Peyer's patch (tissue), 4 donors: Measurements from ENCODE around the gene ZNF362. TPM values are rescaled to one million over a fixed set of nuclear protein-coding genes. Genes with fewer than 3 reads are reported as not detected.

Source experiments
- DNase-seq, 3 donors: peaks; one replicate each; pipeline ENCODE4 v3.0.0-alpha.2; 2017 to 2019
- H3K27ac ChIP-seq, 4 donors: fragments of 200-600 bp; sonication (generic); one replicate each; pipeline ENCODE4 v1.5.1; 2016 to 2019
- H3K27me3 ChIP-seq, 2 donors: fragments of 200-600 bp; sonication (generic); one replicate each; pipeline ENCODE4 v1.5.1; 2019
- H3K36me3 ChIP-seq, 3 donors: fragments of 200-600 bp; sonication (generic); one replicate each; pipeline ENCODE4 v1.5.1; 2016 to 2019
- H3K4me1 ChIP-seq, 4 donors: fragments of 200-600 bp; sonication (generic); one replicate each; pipeline ENCODE4 v1.5.1; 2016 to 2019
- H3K4me3 ChIP-seq, 4 donors: fragments of 200-600 bp; sonication (generic); 1 replicate in 3 of 4; 2 replicates in 1 of 4; pipeline ENCODE4 v1.5.1; 2016 to 2019; ENCODE audit warnings: mild to moderate bottlenecking in 1 of 4
- H3K9me3 ChIP-seq, 4 donors: fragments of 200-600 bp; sonication (generic); one replicate each; pipeline ENCODE4 v1.5.1; 2016 to 2019; ENCODE audit warnings: mild to moderate bottlenecking in 1 of 4
- CTCF ChIP-seq, 6 experiments: fragments of 450-650 bp in 4 of 6; fragments of 200-600 bp in 2 of 6; sonication (generic) in 1 of 6; IDR thresholded peaks; one replicate each; pipeline ENCODE4 v1.5.1; 2017 to 2019; ENCODE audit warnings: antibody characterized with exemption in 6 of 6, mild to moderate bottlenecking in 3 of 6, moderate library complexity in 1 of 6
- POLR2A ChIP-seq, 2 donors: fragments of 450-650 bp; IDR thresholded peaks; one replicate each; pipeline ENCODE4 v1.5.1; 2017; ENCODE audit warnings: antibody characterized with exemption in 2 of 2, mild to moderate bottlenecking in 2 of 2, moderate library complexity in 2 of 2
- total RNA-seq, 4 donors: library from RNA; depleted of rRNA; stranded (reverse); fragments of >200 nt; gene quantifications; one replicate each; pipeline ENCODE4 v1.1.0, GENCODE V29; 2016

The ZNF362 gene
- total RNA-seq, 4 donors from 2014 or later, result 5.9 to 28.9 (median 8.8) TPM

GRCh38 chr1:33273961-33274371, 17.7 kb downstream of the ZNF362 start:
- H3K4me3 ChIP-seq, result no peak overlapping the region
- no peak for TF ChIP-seq POLR2A (IDR thresholded peaks at IDR 0.05)
- TF ChIP-seq CTCF (IDR thresholded peaks at IDR 0.05), result no peak
- no peak for DNase-seq
- H3K36me3 ChIP-seq, result peaks cover 0 to 17% (median 0%) of the 10 kb centered on the region in 3 donors
- H3K27ac ChIP-seq, result no peak overlapping the region
- H3K9me3 ChIP-seq, result no peaks in the 10 kb centered on the region
- H3K27me3 ChIP-seq, result no peaks in the 10 kb centered on the region
- no peaks in the 10 kb centered on the region for H3K4me1 ChIP-seq

DNA sequence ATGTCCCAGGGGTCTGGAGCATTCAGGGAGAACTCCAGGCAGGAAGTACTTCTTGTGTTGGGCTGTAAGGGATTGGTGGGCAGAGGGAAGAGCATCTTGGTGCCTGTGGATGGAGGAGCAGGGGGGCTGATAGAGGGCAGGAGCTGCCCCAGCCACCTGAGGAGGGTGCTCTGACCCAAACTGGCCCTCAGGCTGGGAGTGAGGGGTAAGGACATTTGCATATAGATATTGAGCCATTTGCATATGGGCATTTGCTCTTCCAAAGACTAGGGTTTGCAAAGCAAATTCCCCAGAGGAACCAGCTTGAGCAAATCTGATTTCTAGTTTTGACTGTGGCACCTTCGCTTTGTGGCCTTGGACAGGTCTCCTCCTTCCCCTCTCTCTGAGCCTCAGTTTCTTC, 18.2 kb downstream of the ZNF362 start:
- peaks cover 0 to 17% (median 0%) of the 10 kb centered on the region in 3 donors for H3K36me3 ChIP-seq
- no peak for DNase-seq
- no peaks in the 10 kb centered on the region for H3K9me3 ChIP-seq
- no peak for TF ChIP-seq CTCF (IDR thresholded peaks at IDR 0.05)
- TF ChIP-seq POLR2A (IDR thresholded peaks at IDR 0.05), result no peak
- H3K4me1 ChIP-seq, result no peaks in the 10 kb centered on the region
- H3K27me3 ChIP-seq, result no peaks in the 10 kb centered on the region
- H3K4me3 ChIP-seq, result no peak overlapping the region
- H3K27ac ChIP-seq, result no peak overlapping the region

GRCh38 chr1:33275195-33275594, 18.9 kb downstream of the ZNF362 start:
- Histone ChIP-seq H3K9me3 (no peaks in the 10 kb centered on the region), H3K36me3 (peaks cover 0 to 22% (median 0%) of the 10 kb centered on the region in 3 donors), H3K4me3 (no peak overlapping the region), H3K27me3 (no peaks in the 10 kb centered on the region), H3K27ac (no peak overlapping the region), H3K4me1 (no peaks in the 10 kb centered on the region)
- no peak for TF ChIP-seq CTCF (IDR thresholded peaks at IDR 0.05)
- no peak for TF ChIP-seq POLR2A (IDR thresholded peaks at IDR 0.05)
- DNase-seq, result no peak

DNA sequence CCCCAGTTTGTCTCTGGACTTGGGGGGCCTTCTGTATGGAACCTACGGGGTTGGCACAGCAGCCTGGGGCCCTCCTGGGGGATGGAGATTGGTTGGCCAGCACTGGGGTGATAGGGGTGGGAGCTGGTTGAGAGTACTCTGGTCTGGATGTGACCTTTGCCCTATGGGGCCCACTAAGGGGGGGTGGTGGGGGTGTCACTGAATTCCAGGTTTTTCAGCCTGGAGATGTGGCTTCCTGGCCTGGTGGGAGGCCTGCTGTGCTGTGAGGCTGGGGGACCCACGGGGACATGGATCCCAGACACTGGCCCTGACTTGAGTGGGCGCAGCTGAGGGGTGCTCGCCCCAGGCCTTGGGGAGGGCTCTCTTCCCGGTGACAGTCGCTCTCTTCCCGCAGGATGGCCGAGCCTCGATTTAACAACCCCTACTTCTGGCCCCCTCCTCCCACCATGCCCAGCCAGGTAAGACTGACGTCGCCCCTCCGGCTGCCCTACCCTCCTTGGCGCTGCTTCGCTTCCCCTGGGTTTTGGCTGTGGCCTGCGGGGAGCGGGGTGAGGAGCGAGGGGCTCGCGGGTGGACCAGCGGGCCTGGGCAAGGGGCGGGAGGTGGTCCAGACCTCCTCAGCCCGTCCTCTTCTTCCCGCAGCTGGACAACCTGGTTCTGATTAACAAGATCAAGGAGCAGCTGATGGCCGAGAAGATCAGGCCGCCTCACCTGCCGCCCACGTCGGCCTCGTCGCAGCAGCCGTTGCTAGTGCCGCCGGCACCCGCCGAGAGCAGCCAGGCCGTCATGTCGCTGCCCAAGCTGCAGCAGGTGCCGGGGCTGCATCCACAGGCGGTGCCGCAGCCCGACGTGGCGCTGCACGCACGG, 19.6 kb downstream of the ZNF362 start:
- no peaks in the 10 kb centered on the region for H3K27me3 ChIP-seq
- TF ChIP-seq POLR2A (IDR thresholded peaks at IDR 0.05) (no peak), CTCF (IDR thresholded peaks at IDR 0.05) (no peak)
- no peak overlapping the region for H3K4me3 ChIP-seq
- peaks cover 0 to 29% (median 0%) of the 10 kb centered on the region in 3 donors for H3K36me3 ChIP-seq
- H3K9me3 ChIP-seq, result no peaks in the 10 kb centered on the region
- no peaks in the 10 kb centered on the region for H3K4me1 ChIP-seq
- no peak for DNase-seq
- no peak overlapping the region for H3K27ac ChIP-seq

DNA sequence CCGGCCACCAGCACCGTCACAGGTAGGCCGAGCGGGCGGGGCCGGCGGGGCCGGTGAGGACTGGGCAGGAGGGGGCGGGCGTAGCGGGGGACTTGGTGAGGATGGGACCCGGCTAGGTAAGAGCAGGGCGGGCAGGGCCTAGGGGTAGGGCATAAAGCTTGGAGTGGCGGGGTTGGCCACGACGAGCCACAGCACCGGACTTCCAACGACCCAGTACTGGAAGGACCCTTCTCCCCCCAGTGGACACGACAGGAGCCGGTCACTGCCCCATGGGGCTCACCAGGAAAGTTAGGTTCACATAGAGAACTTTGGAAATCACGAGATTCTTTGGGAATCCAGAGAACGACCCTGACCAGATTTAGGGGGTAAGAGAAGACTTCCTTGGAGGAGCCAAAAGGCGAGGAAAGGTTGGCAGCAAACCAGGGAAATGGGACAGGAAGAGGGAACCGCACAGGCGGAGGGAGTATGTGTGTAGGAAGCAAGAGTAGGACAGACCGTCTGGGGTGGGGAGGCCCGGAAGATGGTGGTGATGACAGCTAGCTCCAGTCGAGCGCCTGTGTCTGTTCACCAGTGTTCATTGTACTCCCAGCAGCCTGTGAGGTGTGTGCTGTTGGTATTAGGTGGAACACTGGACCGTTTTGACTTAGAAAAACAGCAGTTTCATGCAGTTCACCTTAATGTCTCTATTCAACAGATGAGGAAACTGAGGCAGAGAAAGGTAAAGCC, 20.4 kb downstream of the ZNF362 start:
- peak in 1 of 3 donors; percentile 18 for DNase-seq
- no peaks in the 10 kb centered on the region for H3K27me3 ChIP-seq
- no peak overlapping the region for H3K4me3 ChIP-seq
- H3K9me3 ChIP-seq, result no peaks in the 10 kb centered on the region
- TF ChIP-seq POLR2A (IDR thresholded peaks at IDR 0.05), result no peak
- no peak for TF ChIP-seq CTCF (IDR thresholded peaks at IDR 0.05)
- H3K4me1 ChIP-seq, result no peaks in the 10 kb centered on the region
- H3K36me3 ChIP-seq, result peaks cover 0 to 37% (median 0%) of the 10 kb centered on the region in 3 donors
- H3K27ac ChIP-seq, result no peak overlapping the region
